K562 (cell line): ENCODE measurements around the gene FMC1. TPM values are rescaled to one million over a fixed set of nuclear protein-coding genes. Genes with fewer than 3 reads are reported as not detected.

Source experiments
- BRD9 ChIP-seq: fragments of 450-650 bp; IDR thresholded peaks from 2 replicates; pipeline ENCODE4 v1.6.1; 2018; ENCODE audit warnings: low read depth; ENCODE audit not compliant: partially characterized antibody
- CAMTA2 ChIP-seq: fragments of 250-450 bp; sonication (Bioruptor Pico); conservative IDR thresholded peaks from 2 replicates; pipeline ENCODE4 v1.5.1; 2022
- CCNT2 ChIP-seq: IDR thresholded peaks from 2 replicates; pipeline ENCODE4 v1.6.1; 2011; ENCODE audit warnings: borderline replicate concordance, low read depth, mild to moderate bottlenecking, moderate library complexity, mixed read lengths, low read length; ENCODE audit not compliant: insufficient read length; ENCODE audit errors: extremely low read depth
- COPS2 ChIP-seq: fragments of 450-650 bp; conservative IDR thresholded peaks from 2 replicates; pipeline ENCODE4 v1.6.1; 2016; ENCODE audit warnings: mild to moderate bottlenecking, moderate library complexity
- EP400 ChIP-seq: fragments of 450-650 bp; IDR thresholded peaks from 2 replicates; pipeline ENCODE4 v1.6.1; 2017; ENCODE audit warnings: antibody characterized with exemption, mild to moderate bottlenecking, moderate library complexity
- GTF2E2 ChIP-seq: fragments of 200-800 bp; sonication (Bioruptor generic); IDR thresholded peaks from 2 replicates; pipeline ENCODE4 v1.6.1; 2016; ENCODE audit warnings: missing genetic modification characterization, missing compliant biosample characterization
- LEF1 ChIP-seq: fragments of 450-650 bp; IDR thresholded peaks from 2 replicates; pipeline ENCODE4 v1.6.1; 2016; ENCODE audit warnings: mild to moderate bottlenecking
- NCOA2 ChIP-seq, 2 experiments: fragments of 450-650 bp; IDR thresholded peaks; 2 replicates each; pipeline ENCODE4 v1.6.1; 2018; ENCODE audit warnings: mild to moderate bottlenecking in 2 of 2, moderate library complexity in 1 of 2; ENCODE audit not compliant: partially characterized antibody in 2 of 2
- PCBP2 ChIP-seq: fragments of 200-400 bp; formaldehyde crosslinking; IDR thresholded peaks from 2 replicates; pipeline ENCODE4 v1.6.1; 2018; ENCODE audit warnings: low read length, low read depth, mild to moderate bottlenecking, moderate library complexity; ENCODE audit not compliant: poor library complexity, severe bottlenecking
- POLR2H ChIP-seq: IDR thresholded peaks from 2 replicates; pipeline ENCODE4 v1.6.1; 2016; ENCODE audit warnings: missing genetic modification characterization, low read depth, mild to moderate bottlenecking, control low read depth, missing compliant biosample characterization, moderate library complexity
- RB1 ChIP-seq: fragments of 450-650 bp; IDR thresholded peaks from 2 replicates; pipeline ENCODE4 v1.6.1; 2017; ENCODE audit warnings: low read depth, mild to moderate bottlenecking
- SMARCA5 ChIP-seq: fragments of 450-650 bp; IDR thresholded peaks from 2 replicates; pipeline ENCODE4 v1.6.1; 2016
- TRIM28 ChIP-seq: fragments of 450-650 bp; IDR thresholded peaks from 2 replicates; pipeline ENCODE4 v1.6.1; 2017
- ZC3H11A ChIP-seq: IDR thresholded peaks from 2 replicates; pipeline ENCODE4 v1.6.1; 2012; ENCODE audit warnings: low read depth, low read length, improper control_type of control experiment
- ZNF311 ChIP-seq: fragments of 250-450 bp; sonication (Bioruptor Pico); IDR thresholded peaks from 2 replicates; pipeline ENCODE4 v1.4.0; 2020; ENCODE audit warnings: mild to moderate bottlenecking, moderate library complexity
- polyA plus RNA-seq, 8 experiments: library from polyadenylated mRNA; depleted of rRNA in 4 of 8; stranded (reverse) in 5 of 8; unstranded in 3 of 8; fragments of >200 nt; fragmentation: Nextera tagmentation in 2 of 8; fragmentation: Illumina TruSeq in 1 of 8; extraction: Ambion mirVana in 2 of 8; extraction: Trizol in 1 of 8; gene quantifications; 2 replicates each; pipeline versions ENCODE4 v1.2.1 to v1.2.3, GENCODE V29; 2011 to 2014; ENCODE audit warnings: inconsistent platforms in 1 of 8, missing spikeins in 1 of 8
- total RNA-seq, 7 experiments: library from RNA; depleted of rRNA in 6 of 7; stranded (reverse); fragments of >200 nt in 6 of 7; fragmentation: Illumina TruSeq in 2 of 7; extraction: Trizol in 2 of 7; gene quantifications; 2 replicates each; pipeline versions ENCODE4 v1.2.1 to v1.2.3, GENCODE V29; 2011 to 2021; ENCODE audit warnings: low replicate concordance in 1 of 7
- TF ChIP-seq, protein P1 (sequence below), 2 experiments: fragments of 450-650 bp; formaldehyde crosslinking in 1 of 2; IDR thresholded peaks; 2 replicates each; pipeline versions ENCODE4 v1.4.0 to v1.6.1; 2014 to 2020; ENCODE audit warnings: mild to moderate bottlenecking in 2 of 2, borderline replicate concordance in 1 of 2, low read depth in 1 of 2
- TF ChIP-seq, protein P2 (sequence below): sonication (generic); IDR thresholded peaks from 2 replicates; pipeline ENCODE4 v1.6.1; 2016
- TF ChIP-seq, protein P3 (sequence below): fragments of 450-650 bp; formaldehyde crosslinking; IDR thresholded peaks from 2 replicates; pipeline ENCODE4 v1.4.0; 2022; ENCODE audit warnings: missing genetic modification characterization

The FMC1 gene
- total and polyA plus RNA-seq, 9 of the 15 experiments (the other 6 are each of a cell fraction or from before 2014, with no cell fraction given) = 14.0 to 116 (median 29.0) TPM

DNA sequence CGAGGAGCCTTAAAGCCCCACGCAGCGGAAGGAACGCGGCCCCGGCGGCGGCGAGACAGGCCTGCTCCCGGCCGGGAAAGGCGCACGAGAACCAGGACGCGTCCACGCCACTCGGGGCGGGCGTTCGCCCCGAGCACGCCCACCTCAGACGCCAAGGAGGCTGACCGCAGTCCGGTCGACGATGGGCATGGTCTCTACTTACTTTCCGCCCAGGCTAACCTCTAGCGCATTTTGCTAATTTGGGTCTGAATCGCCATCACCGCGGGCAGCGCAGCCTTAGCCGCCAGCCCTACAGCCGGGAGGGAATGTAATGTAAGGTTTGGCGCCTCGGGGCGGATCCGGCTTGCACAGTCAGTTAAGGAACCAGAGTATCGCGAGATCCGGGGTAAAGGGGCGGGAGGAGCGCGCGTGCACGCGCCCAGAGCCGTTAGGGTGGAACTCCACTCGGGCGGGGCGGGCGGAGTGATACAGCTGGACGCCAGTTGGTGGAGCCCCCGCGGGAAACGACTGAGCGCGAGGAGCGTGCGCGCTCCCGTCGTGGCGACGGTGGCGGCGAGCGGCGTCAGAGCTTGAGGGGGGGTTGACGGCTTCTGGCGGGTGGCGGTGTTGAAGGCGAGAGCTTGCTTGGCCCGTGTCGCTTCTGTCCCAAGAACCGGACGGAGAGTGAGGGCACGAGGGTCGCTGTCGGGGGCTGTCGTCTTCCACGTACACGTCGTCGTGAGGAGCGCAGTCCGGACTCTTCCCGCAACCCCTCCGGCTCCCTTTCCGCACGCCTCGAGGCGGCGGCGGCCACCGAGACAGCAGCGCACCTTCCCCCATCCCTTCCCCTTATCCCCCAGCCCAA lies 18.5 kb downstream of the FMC1 start, which contains the start of gene LUC7L2 (continued):
- TF ChIP-seq, protein P1, sequence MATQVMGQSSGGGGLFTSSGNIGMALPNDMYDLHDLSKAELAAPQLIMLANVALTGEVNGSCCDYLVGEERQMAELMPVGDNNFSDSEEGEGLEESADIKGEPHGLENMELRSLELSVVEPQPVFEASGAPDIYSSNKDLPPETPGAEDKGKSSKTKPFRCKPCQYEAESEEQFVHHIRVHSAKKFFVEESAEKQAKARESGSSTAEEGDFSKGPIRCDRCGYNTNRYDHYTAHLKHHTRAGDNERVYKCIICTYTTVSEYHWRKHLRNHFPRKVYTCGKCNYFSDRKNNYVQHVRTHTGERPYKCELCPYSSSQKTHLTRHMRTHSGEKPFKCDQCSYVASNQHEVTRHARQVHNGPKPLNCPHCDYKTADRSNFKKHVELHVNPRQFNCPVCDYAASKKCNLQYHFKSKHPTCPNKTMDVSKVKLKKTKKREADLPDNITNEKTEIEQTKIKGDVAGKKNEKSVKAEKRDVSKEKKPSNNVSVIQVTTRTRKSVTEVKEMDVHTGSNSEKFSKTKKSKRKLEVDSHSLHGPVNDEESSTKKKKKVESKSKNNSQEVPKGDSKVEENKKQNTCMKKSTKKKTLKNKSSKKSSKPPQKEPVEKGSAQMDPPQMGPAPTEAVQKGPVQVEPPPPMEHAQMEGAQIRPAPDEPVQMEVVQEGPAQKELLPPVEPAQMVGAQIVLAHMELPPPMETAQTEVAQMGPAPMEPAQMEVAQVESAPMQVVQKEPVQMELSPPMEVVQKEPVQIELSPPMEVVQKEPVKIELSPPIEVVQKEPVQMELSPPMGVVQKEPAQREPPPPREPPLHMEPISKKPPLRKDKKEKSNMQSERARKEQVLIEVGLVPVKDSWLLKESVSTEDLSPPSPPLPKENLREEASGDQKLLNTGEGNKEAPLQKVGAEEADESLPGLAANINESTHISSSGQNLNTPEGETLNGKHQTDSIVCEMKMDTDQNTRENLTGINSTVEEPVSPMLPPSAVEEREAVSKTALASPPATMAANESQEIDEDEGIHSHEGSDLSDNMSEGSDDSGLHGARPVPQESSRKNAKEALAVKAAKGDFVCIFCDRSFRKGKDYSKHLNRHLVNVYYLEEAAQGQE (IDR thresholded peaks at IDR 0.05; ENCODE audit: borderline replicate concordance) = peak; percentile 67
- TF ChIP-seq, protein P1 (CRISPR knock-in tag; IDR thresholded peaks at IDR 0.05; ENCODE audit: low read depth) = peak; percentile 55
- TF ChIP-seq SMARCA5 = peak; percentile 41; the same call in 1 of the 2 replicates
- TF ChIP-seq, protein P2, sequence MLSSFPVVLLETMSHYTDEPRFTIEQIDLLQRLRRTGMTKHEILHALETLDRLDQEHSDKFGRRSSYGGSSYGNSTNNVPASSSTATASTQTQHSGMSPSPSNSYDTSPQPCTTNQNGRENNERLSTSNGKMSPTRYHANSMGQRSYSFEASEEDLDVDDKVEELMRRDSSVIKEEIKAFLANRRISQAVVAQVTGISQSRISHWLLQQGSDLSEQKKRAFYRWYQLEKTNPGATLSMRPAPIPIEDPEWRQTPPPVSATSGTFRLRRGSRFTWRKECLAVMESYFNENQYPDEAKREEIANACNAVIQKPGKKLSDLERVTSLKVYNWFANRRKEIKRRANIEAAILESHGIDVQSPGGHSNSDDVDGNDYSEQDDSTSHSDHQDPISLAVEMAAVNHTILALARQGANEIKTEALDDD = peak; percentile 86
- TF ChIP-seq BRD9 = peak; percentile 86
- TF ChIP-seq TRIM28 = no peak
- 0 out of 2 replicates have a peak, but pooled peaks have one; percentile 86 for TF ChIP-seq ZC3H11A
- TF ChIP-seq CCNT2 = peak; percentile 86
- peak; percentile 97 for TF ChIP-seq POLR2H (tag)
- TF ChIP-seq RB1 = peak; percentile 96
- no peak for TF ChIP-seq PCBP2
- TF ChIP-seq NCOA2 (IDR thresholded peaks at IDR 0.05; ENCODE audit: partially characterized antibody in 2 of 2) = no peak
- TF ChIP-seq EP400 = peak; percentile 96
- TF ChIP-seq LEF1 = no peak; the same call in 1 of the 2 replicates
- no peak for TF ChIP-seq COPS2
- peak; percentile 96 for TF ChIP-seq GTF2E2 (tag)
- TF ChIP-seq ZNF311 (CRISPR knock-in tag) = no peak
- TF ChIP-seq, protein P3, sequence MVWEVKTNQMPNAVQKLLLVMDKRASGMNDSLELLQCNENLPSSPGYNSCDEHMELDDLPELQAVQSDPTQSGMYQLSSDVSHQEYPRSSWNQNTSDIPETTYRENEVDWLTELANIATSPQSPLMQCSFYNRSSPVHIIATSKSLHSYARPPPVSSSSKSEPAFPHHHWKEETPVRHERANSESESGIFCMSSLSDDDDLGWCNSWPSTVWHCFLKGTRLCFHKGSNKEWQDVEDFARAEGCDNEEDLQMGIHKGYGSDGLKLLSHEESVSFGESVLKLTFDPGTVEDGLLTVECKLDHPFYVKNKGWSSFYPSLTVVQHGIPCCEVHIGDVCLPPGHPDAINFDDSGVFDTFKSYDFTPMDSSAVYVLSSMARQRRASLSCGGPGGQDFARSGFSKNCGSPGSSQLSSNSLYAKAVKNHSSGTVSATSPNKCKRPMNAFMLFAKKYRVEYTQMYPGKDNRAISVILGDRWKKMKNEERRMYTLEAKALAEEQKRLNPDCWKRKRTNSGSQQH (CRISPR knock-in tag) = peak; percentile 53
- no peak; the same call in 1 of the 2 replicates for TF ChIP-seq CAMTA2 (CRISPR knock-in tag)
